OCI-LY7 (cell line): ENCODE data around the gene PLCB1.

ENCODE experiments used
- EZH2phosphoT487 ChIP-seq: fragments of 200-600 bp; sonication (generic); IDR thresholded peaks from 2 replicates; pipeline ENCODE4 v1.6.1; 2018; ENCODE audit warnings: low read depth, borderline replicate concordance, mild to moderate bottlenecking, mixed run types, antibody characterized with exemption, low read length, moderate library complexity, mixed read lengths
- TF ChIP-seq, protein P1 (sequence below): fragments of 200-600 bp; sonication (generic); conservative IDR thresholded peaks from 2 replicates; pipeline ENCODE4 v1.5.1; 2014; ENCODE audit warnings: mild to moderate bottlenecking, antibody characterized with exemption, low read length, moderate library complexity, mixed read lengths

- TF ChIP-seq, protein P1, sequence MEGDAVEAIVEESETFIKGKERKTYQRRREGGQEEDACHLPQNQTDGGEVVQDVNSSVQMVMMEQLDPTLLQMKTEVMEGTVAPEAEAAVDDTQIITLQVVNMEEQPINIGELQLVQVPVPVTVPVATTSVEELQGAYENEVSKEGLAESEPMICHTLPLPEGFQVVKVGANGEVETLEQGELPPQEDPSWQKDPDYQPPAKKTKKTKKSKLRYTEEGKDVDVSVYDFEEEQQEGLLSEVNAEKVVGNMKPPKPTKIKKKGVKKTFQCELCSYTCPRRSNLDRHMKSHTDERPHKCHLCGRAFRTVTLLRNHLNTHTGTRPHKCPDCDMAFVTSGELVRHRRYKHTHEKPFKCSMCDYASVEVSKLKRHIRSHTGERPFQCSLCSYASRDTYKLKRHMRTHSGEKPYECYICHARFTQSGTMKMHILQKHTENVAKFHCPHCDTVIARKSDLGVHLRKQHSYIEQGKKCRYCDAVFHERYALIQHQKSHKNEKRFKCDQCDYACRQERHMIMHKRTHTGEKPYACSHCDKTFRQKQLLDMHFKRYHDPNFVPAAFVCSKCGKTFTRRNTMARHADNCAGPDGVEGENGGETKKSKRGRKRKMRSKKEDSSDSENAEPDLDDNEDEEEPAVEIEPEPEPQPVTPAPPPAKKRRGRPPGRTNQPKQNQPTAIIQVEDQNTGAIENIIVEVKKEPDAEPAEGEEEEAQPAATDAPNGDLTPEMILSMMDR: no peak
- no peak for TF ChIP-seq EZH2phosphoT487
Measured at GRCh38 chr20:8573686-8574085, 441.6 kb downstream of the PLCB1 start.
